ENCODE results near the gene PPFIBP1. TPM values are rescaled to one million over a fixed set of nuclear protein-coding genes. Genes with fewer than 3 reads are reported as not detected.
"Not testable (repeated sequence)": the region's sequence is repeated elsewhere in the genome, so short reads cannot be mapped to it uniquely, and the experiment has no call there.

The PPFIBP1 gene
- polyA plus RNA-seq, 4 donors, result 4.9 to 29.3 (median 12.7) TPM

- no peak for DNase-seq
- no peaks in the 10 kb centered on the region for H3K27me3 ChIP-seq (ENCODE audit: control insufficient read depth in 3 of 3, insufficient read depth in 3 of 3, low read length in 3 of 3)
- no peak overlapping the region for H3K4me3 ChIP-seq (ENCODE audit: low read depth in 1 of 3, low read length in 3 of 3)
- no peak overlapping the region for H3K27ac ChIP-seq (ENCODE audit: low read depth in 1 of 3, low read length in 2 of 3)
- peaks cover 0 to 7% (median 0%) of the 10 kb centered on the region in 3 donors for H3K36me3 ChIP-seq (ENCODE audit: control insufficient read depth in 3 of 3, insufficient read depth in 2 of 3, low read depth in 1 of 3, low read length in 3 of 3)
- no peaks in the 10 kb centered on the region for H3K9me3 ChIP-seq (ENCODE audit: control insufficient read depth in 2 of 2, insufficient read depth in 1 of 2, low read depth in 1 of 2, low read length in 1 of 2)
- no peaks in the 10 kb centered on the region for H3K4me1 ChIP-seq (ENCODE audit: control insufficient read depth in 3 of 3, insufficient read depth in 2 of 3, low read depth in 1 of 3, low read length in 2 of 3)
- FAIRE-seq, result no peak
These were observed 129.7 kb downstream of the PPFIBP1 start for GRCh38 chr12:27653661-27654060.

- 82 to 92% (median 84%) methylated on average over 3 of the region's 3 CpGs for WGBS, 3 donors
- peak; percentile 30 for FAIRE-seq
- not testable (repeated sequence) for H3K36me3 ChIP-seq (ENCODE audit: control insufficient read depth in 3 of 3, insufficient read depth in 2 of 3, low read depth in 1 of 3, low read length in 3 of 3)
These were observed 131.5 kb downstream of the PPFIBP1 start for GRCh38 chr12:27655476-27655875.

GRCh38 chr12:27657296-27657695 lies 133.3 kb downstream of the PPFIBP1 start:
- Histone ChIP-seq H3K36me3 (ENCODE audit: control insufficient read depth in 3 of 3, insufficient read depth in 2 of 3, low read depth in 1 of 3, low read length in 3 of 3) (peaks cover 0 to 17% (median 5%) of the 10 kb centered on the region in 3 donors), H3K4me1 (ENCODE audit: control insufficient read depth in 3 of 3, insufficient read depth in 2 of 3, low read depth in 1 of 3, low read length in 2 of 3) (no peaks in the 10 kb centered on the region), H3K27me3 (ENCODE audit: control insufficient read depth in 3 of 3, insufficient read depth in 3 of 3, low read length in 3 of 3) (no peaks in the 10 kb centered on the region), H3K9me3 (ENCODE audit: control insufficient read depth in 2 of 2, insufficient read depth in 1 of 2, low read depth in 1 of 2, low read length in 1 of 2) (no peaks in the 10 kb centered on the region), H3K4me3 (ENCODE audit: low read depth in 1 of 3, low read length in 3 of 3) (no peak overlapping the region), H3K27ac (ENCODE audit: low read depth in 1 of 3, low read length in 2 of 3) (no peak overlapping the region)
- FAIRE-seq (no peak), DNase-seq (no peak)
- 79 to 91% (median 90%) methylated on average over 4 of the region's 4 CpGs for WGBS, 3 donors

More at GRCh38 chr12:27655476-27655875, 131.5 kb downstream of the PPFIBP1 start:
- H3K27me3 ChIP-seq (ENCODE audit: control insufficient read depth in 3 of 3, insufficient read depth in 3 of 3, low read length in 3 of 3); H3K9me3 ChIP-seq (ENCODE audit: control insufficient read depth in 2 of 2, insufficient read depth in 1 of 2, low read depth in 1 of 2, low read length in 1 of 2); DNase-seq; H3K4me3 ChIP-seq (ENCODE audit: low read depth in 1 of 3, low read length in 3 of 3); H3K27ac ChIP-seq (ENCODE audit: low read depth in 1 of 3, low read length in 2 of 3); H3K4me1 ChIP-seq (ENCODE audit: control insufficient read depth in 3 of 3, insufficient read depth in 2 of 3, low read depth in 1 of 3, low read length in 2 of 3): not testable (repeated sequence)

GRCh38 chr12:27665704-27666103 lies 141.7 kb downstream of the PPFIBP1 start:
- FAIRE-seq, result no peak
- Histone ChIP-seq H3K27me3 (ENCODE audit: control insufficient read depth in 3 of 3, insufficient read depth in 3 of 3, low read length in 3 of 3) (no peaks in the 10 kb centered on the region), H3K4me1 (ENCODE audit: control insufficient read depth in 3 of 3, insufficient read depth in 2 of 3, low read depth in 1 of 3, low read length in 2 of 3) (no peaks in the 10 kb centered on the region), H3K36me3 (ENCODE audit: control insufficient read depth in 3 of 3, insufficient read depth in 2 of 3, low read depth in 1 of 3, low read length in 3 of 3) (peaks cover 8 to 35% (median 10%) of the 10 kb centered on the region in 3 donors), H3K4me3 (ENCODE audit: low read depth in 1 of 3, low read length in 3 of 3) (no peak overlapping the region), H3K9me3 (ENCODE audit: control insufficient read depth in 2 of 2, insufficient read depth in 1 of 2, low read depth in 1 of 2, low read length in 1 of 2) (no peaks in the 10 kb centered on the region), H3K27ac (ENCODE audit: low read depth in 1 of 3, low read length in 2 of 3) (no peak overlapping the region)
- 75 to 86% (median 79%) methylated on average over 3 of the region's 3 CpGs for WGBS, 3 donors
- no peak for DNase-seq

- DNase-seq (no peak), FAIRE-seq (no peak)
- H3K36me3 ChIP-seq (ENCODE audit: control insufficient read depth in 3 of 3, insufficient read depth in 2 of 3, low read depth in 1 of 3, low read length in 3 of 3), result peaks cover 2 to 28% (median 10%) of the 10 kb centered on the region in 3 donors
- no peaks in the 10 kb centered on the region for H3K27me3 ChIP-seq (ENCODE audit: control insufficient read depth in 3 of 3, insufficient read depth in 3 of 3, low read length in 3 of 3)
- no peak overlapping the region for H3K27ac ChIP-seq (ENCODE audit: low read depth in 1 of 3, low read length in 2 of 3)
- no peaks in the 10 kb centered on the region for H3K9me3 ChIP-seq (ENCODE audit: control insufficient read depth in 2 of 2, insufficient read depth in 1 of 2, low read depth in 1 of 2, low read length in 1 of 2)
- H3K4me1 ChIP-seq (ENCODE audit: control insufficient read depth in 3 of 3, insufficient read depth in 2 of 3, low read depth in 1 of 3, low read length in 2 of 3), result no peaks in the 10 kb centered on the region
- 48 to 52% (median 51%) methylated on average over 3 of the region's 3 CpGs for WGBS, 3 donors
- no peak overlapping the region for H3K4me3 ChIP-seq (ENCODE audit: low read depth in 1 of 3, low read length in 3 of 3)
These were observed 142.5 kb downstream of the PPFIBP1 start for GRCh38 chr12:27666510-27666909.

- no peaks in the 10 kb centered on the region for H3K4me1 ChIP-seq (ENCODE audit: control insufficient read depth in 3 of 3, insufficient read depth in 2 of 3, low read depth in 1 of 3, low read length in 2 of 3)
- H3K27ac ChIP-seq (ENCODE audit: low read depth in 1 of 3, low read length in 2 of 3), result no peak overlapping the region
- H3K36me3 ChIP-seq (ENCODE audit: control insufficient read depth in 3 of 3, insufficient read depth in 2 of 3, low read depth in 1 of 3, low read length in 3 of 3), result peaks cover 2 to 29% (median 10%) of the 10 kb centered on the region in 3 donors
- no peak for DNase-seq
- H3K27me3 ChIP-seq (ENCODE audit: control insufficient read depth in 3 of 3, insufficient read depth in 3 of 3, low read length in 3 of 3), result no peaks in the 10 kb centered on the region
- no peaks in the 10 kb centered on the region for H3K9me3 ChIP-seq (ENCODE audit: control insufficient read depth in 2 of 2, insufficient read depth in 1 of 2, low read depth in 1 of 2, low read length in 1 of 2)
- FAIRE-seq, result no peak
- H3K4me3 ChIP-seq (ENCODE audit: low read depth in 1 of 3, low read length in 3 of 3), result no peak overlapping the region
- 87 to 95% (median 90%) methylated on average over 6 of the region's 6 CpGs for WGBS, 3 donors
These were observed 143.5 kb downstream of the PPFIBP1 start for GRCh38 chr12:27667540-27667939.

- no peak for DNase-seq
- H3K27ac ChIP-seq (ENCODE audit: low read depth in 1 of 3, low read length in 2 of 3), result no peak overlapping the region
- no peaks in the 10 kb centered on the region for H3K4me1 ChIP-seq (ENCODE audit: control insufficient read depth in 3 of 3, insufficient read depth in 2 of 3, low read depth in 1 of 3, low read length in 2 of 3)
- H3K4me3 ChIP-seq (ENCODE audit: low read depth in 1 of 3, low read length in 3 of 3), result no peak overlapping the region
- FAIRE-seq, result no peak
- 79 to 91% (median 89%) methylated on average over 4 of the region's 4 CpGs for WGBS, 3 donors
- no peaks in the 10 kb centered on the region for H3K27me3 ChIP-seq (ENCODE audit: control insufficient read depth in 3 of 3, insufficient read depth in 3 of 3, low read length in 3 of 3)
- H3K9me3 ChIP-seq (ENCODE audit: control insufficient read depth in 2 of 2, insufficient read depth in 1 of 2, low read depth in 1 of 2, low read length in 1 of 2), result no peaks in the 10 kb centered on the region
- peaks cover 2 to 24% (median 6%) of the 10 kb centered on the region in 3 donors for H3K36me3 ChIP-seq (ENCODE audit: control insufficient read depth in 3 of 3, insufficient read depth in 2 of 3, low read depth in 1 of 3, low read length in 3 of 3)
These were observed 148.0 kb downstream of the PPFIBP1 start for GRCh38 chr12:27672051-27672450.

- Histone ChIP-seq H3K9me3 (ENCODE audit: control insufficient read depth in 2 of 2, insufficient read depth in 1 of 2, low read depth in 1 of 2, low read length in 1 of 2) (no peaks in the 10 kb centered on the region), H3K27me3 (ENCODE audit: control insufficient read depth in 3 of 3, insufficient read depth in 3 of 3, low read length in 3 of 3) (no peaks in the 10 kb centered on the region), H3K4me3 (ENCODE audit: low read depth in 1 of 3, low read length in 3 of 3) (no peak overlapping the region), H3K4me1 (ENCODE audit: control insufficient read depth in 3 of 3, insufficient read depth in 2 of 3, low read depth in 1 of 3, low read length in 2 of 3) (no peaks in the 10 kb centered on the region), H3K36me3 (ENCODE audit: control insufficient read depth in 3 of 3, insufficient read depth in 2 of 3, low read depth in 1 of 3, low read length in 3 of 3) (peaks cover under 1 to 24% (median 2%) of the 10 kb centered on the region in 3 donors), H3K27ac (ENCODE audit: low read depth in 1 of 3, low read length in 2 of 3) (no peak overlapping the region)
- no peak for FAIRE-seq
- 84 to 94% (median 86%) methylated on average over 1 of the region's 1 CpG for WGBS, 3 donors
- DNase-seq, result no peak
These were observed 148.6 kb downstream of the PPFIBP1 start for GRCh38 chr12:27672643-27673042.

GRCh38 chr12:27673101-27673718 lies 149.2 kb downstream of the PPFIBP1 start:
- FAIRE-seq (no peak), DNase-seq (no peak)
- Histone ChIP-seq H3K36me3 (ENCODE audit: control insufficient read depth in 3 of 3, insufficient read depth in 2 of 3, low read depth in 1 of 3, low read length in 3 of 3) (peaks cover 0 to 18% (median 0%) of the 10 kb centered on the region in 3 donors), H3K4me1 (ENCODE audit: control insufficient read depth in 3 of 3, insufficient read depth in 2 of 3, low read depth in 1 of 3, low read length in 2 of 3) (no peaks in the 10 kb centered on the region), H3K27me3 (ENCODE audit: control insufficient read depth in 3 of 3, insufficient read depth in 3 of 3, low read length in 3 of 3) (no peaks in the 10 kb centered on the region), H3K4me3 (ENCODE audit: low read depth in 1 of 3, low read length in 3 of 3) (no peak overlapping the region), H3K27ac (ENCODE audit: low read depth in 1 of 3, low read length in 2 of 3) (no peak overlapping the region), H3K9me3 (ENCODE audit: control insufficient read depth in 2 of 2, insufficient read depth in 1 of 2, low read depth in 1 of 2, low read length in 1 of 2) (no peaks in the 10 kb centered on the region)
- 52 to 85% (median 70%) methylated on average over 3 of the region's 3 CpGs for WGBS, 3 donors

Measured in small intestine (tissue), 7 donors.